ENCODE measurements around the gene COX7B2.

Gene COX7B2

DNA sequence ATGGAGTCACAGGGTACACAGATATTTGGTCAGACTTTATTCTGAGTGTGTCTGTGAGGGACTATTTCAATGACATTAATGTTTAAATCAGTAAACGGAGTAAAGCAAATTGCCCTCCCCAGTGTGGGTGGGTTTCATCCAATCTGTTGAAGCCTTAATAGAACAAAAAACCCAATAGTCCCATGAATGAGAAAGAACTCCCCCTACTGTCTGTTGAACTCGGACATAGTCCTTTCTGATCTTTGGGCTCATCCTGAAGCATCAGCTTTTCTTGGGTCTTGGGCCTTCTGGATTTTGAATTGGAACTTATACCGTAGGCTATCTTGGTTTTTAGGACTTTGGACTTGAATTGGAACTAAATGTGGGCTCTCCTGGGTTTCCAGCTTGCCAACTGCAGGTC is 193.6 kb downstream of the COX7B2 start:
- DNase-seq (ENCODE audit: low spot score): no peak

- no peak for DNase-seq (ENCODE audit: low spot score)
These were observed 210.2 kb downstream of the COX7B2 start for GRCh38 chr4:46698891-46699290.

All from putamen (tissue), 1 donor.